Small intestine (tissue), 7 donors: ENCODE data around the gene HBB. TPM values are rescaled to one million over a fixed set of nuclear protein-coding genes. Genes with fewer than 3 reads are reported as not detected.

ENCODE experiments used
- DNase-seq, 2 donors: peaks; one replicate each; pipeline versions ENCODE4 v3.0.0 to v3.0.0-alpha.2; 2013
- FAIRE-seq: peaks from 2 replicates; lab custom pipeline; 2012; peaks lifted over from hg19 to GRCh38; lab: Jason Lieb, UNC
- H3K27ac ChIP-seq, 3 donors: one replicate each; pipeline ENCODE4 v1.5.1; 2013; ENCODE audit warnings: low read length in 2 of 3, mild to moderate bottlenecking in 2 of 3, control low read depth in 1 of 3, inconsistent platforms in 1 of 3, low read depth in 1 of 3, moderate library complexity in 1 of 3
- H3K27me3 ChIP-seq, 3 donors: one replicate each; pipeline ENCODE4 v1.6.1; 2013; ENCODE audit warnings: low read length in 3 of 3, inconsistent platforms in 1 of 3; ENCODE audit not compliant: control insufficient read depth in 3 of 3, insufficient read depth in 3 of 3
- H3K36me3 ChIP-seq, 3 donors: one replicate each; pipeline ENCODE4 v1.6.1; 2013; ENCODE audit warnings: low read length in 3 of 3, inconsistent platforms in 1 of 3, low read depth in 1 of 3, mild to moderate bottlenecking in 1 of 3, moderate library complexity in 1 of 3; ENCODE audit not compliant: control insufficient read depth in 3 of 3, insufficient read depth in 2 of 3
- H3K4me1 ChIP-seq, 3 donors: one replicate each; pipeline ENCODE4 v1.6.1; 2013; ENCODE audit warnings: low read length in 2 of 3, inconsistent platforms in 1 of 3, low read depth in 1 of 3, mild to moderate bottlenecking in 1 of 3, moderate library complexity in 1 of 3; ENCODE audit not compliant: control insufficient read depth in 3 of 3, insufficient read depth in 2 of 3
- H3K4me3 ChIP-seq, 3 donors: one replicate each; pipeline ENCODE4 v1.5.1; 2013; ENCODE audit warnings: low read length in 3 of 3, control low read depth in 1 of 3, inconsistent platforms in 1 of 3, low read depth in 1 of 3, mild to moderate bottlenecking in 1 of 3, moderate library complexity in 1 of 3
- H3K9me3 ChIP-seq, 2 donors: one replicate each; pipeline ENCODE4 v1.6.1; 2013; ENCODE audit warnings: low read depth in 1 of 2, low read length in 1 of 2; ENCODE audit not compliant: control insufficient read depth in 2 of 2, insufficient read depth in 1 of 2
- WGBS, 3 donors: extraction: QIAGEN DNeasy Blood & Tissue Kit; methylation state at CpG; one replicate each; pipeline ENCODE4 v1.1.7; 2013; 5-methylcytosine and 5-hydroxymethylcytosine counted together
- polyA plus RNA-seq, 4 donors: library from polyadenylated mRNA; stranded (reverse) in 3 of 4; unstranded in 1 of 4; fragments of 200-250 nt in 3 of 4; fragments of 120-200 nt in 1 of 4; gene quantifications; one replicate each; pipeline versions ENCODE4 v1.2.1 to v1.2.3, GENCODE V29; 2013
- donor health status: healthy with polysubstance abuse.
- donor health status: control.
- donor health status: control.
- donor health status: Bipolar disorder and iron deficiency.
- donor health status: healthy.

HBB gene
- polyA plus RNA-seq, 4 donors, result 7.4 to 61.4 (median 13.2) TPM

- 76 to 85% (median 84%) methylated on average over 5 of the region's 5 CpGs for WGBS, 3 donors
- FAIRE-seq, result no peak
- no peak for DNase-seq
- Histone ChIP-seq H3K36me3 (no peaks in the 10 kb centered on the region), H3K27me3 (no peaks in the 10 kb centered on the region), H3K9me3 (no peaks in the 10 kb centered on the region), H3K4me1 (no peaks in the 10 kb centered on the region), H3K4me3 (no peak overlapping the region), H3K27ac (no peak overlapping the region)
These were observed 8.7 kb upstream of the HBB start for GRCh38 chr11:5235364-5236095.

GRCh38 chr11:5234381-5234834 is 7.5 kb upstream of the HBB start, which contains the start of gene HBD:
Gene HBD, minus strand, starts transcription at chr11:5234483. Its CDS starts 50 bp downstream, at chr11:5234433.
- Histone ChIP-seq H3K27ac (no peak within 1 kb of the TSS), H3K36me3 (no peaks in the 10 kb centered on the region), H3K9me3 (no peaks in the 10 kb centered on the region), H3K27me3 (no peaks in the 10 kb centered on the region), H3K4me1 (no peaks in the 10 kb centered on the region), H3K4me3 (no peak within 1 kb of the TSS)
- DNase-seq, result no peak
- no peak for FAIRE-seq
- WGBS, 3 donors, result 46 to 60% (median 54%) methylated on average over 2 of the region's 2 CpGs

- 47 to 77% (median 71%) methylated on average over 1 of the region's 1 CpG for WGBS, 3 donors
- FAIRE-seq, result no peak
These were observed 6.4 kb upstream of the HBB start for GRCh38 chr11:5233307-5233706.

GRCh38 chr11:5232821-5233220 is 6.0 kb upstream of the HBB start:
- no peaks in the 10 kb centered on the region for H3K4me1 ChIP-seq
- WGBS, 3 donors, result 97 to 98% (median 97%) methylated on average over 2 of the region's 2 CpGs
- no peaks in the 10 kb centered on the region for H3K9me3 ChIP-seq
- H3K36me3 ChIP-seq, result no peaks in the 10 kb centered on the region
- no peaks in the 10 kb centered on the region for H3K27me3 ChIP-seq
- no peak overlapping the region for H3K4me3 ChIP-seq
- no peak overlapping the region for H3K27ac ChIP-seq
- FAIRE-seq (no peak), DNase-seq (no peak)

More at GRCh38 chr11:5233307-5233706, 6.4 kb upstream of the HBB start:
- H3K27me3 ChIP-seq, result no peaks in the 10 kb centered on the region
- no peaks in the 10 kb centered on the region for H3K9me3 ChIP-seq
- no peaks in the 10 kb centered on the region for H3K4me1 ChIP-seq
- no peaks in the 10 kb centered on the region for H3K36me3 ChIP-seq
- no peak overlapping the region for H3K27ac ChIP-seq
- no peak overlapping the region for H3K4me3 ChIP-seq
- no peak for DNase-seq

- H3K4me3 ChIP-seq, result no peak overlapping the region
- 56 to 68% (median 58%) methylated on average over 3 of the region's 3 CpGs for WGBS, 3 donors
- H3K27ac ChIP-seq, result no peak overlapping the region
- no peaks in the 10 kb centered on the region for H3K9me3 ChIP-seq
- DNase-seq, result no peak
- H3K27me3 ChIP-seq, result no peaks in the 10 kb centered on the region
- no peaks in the 10 kb centered on the region for H3K4me1 ChIP-seq
- FAIRE-seq, result no peak
- no peaks in the 10 kb centered on the region for H3K36me3 ChIP-seq
These were observed 5.3 kb upstream of the HBB start for GRCh38 chr11:5232176-5232575.

GRCh38 chr11:5231111-5231510 is 4.2 kb upstream of the HBB start:
- Histone ChIP-seq H3K36me3 (no peaks in the 10 kb centered on the region), H3K4me3 (no peak overlapping the region), H3K27me3 (no peaks in the 10 kb centered on the region), H3K4me1 (no peaks in the 10 kb centered on the region), H3K27ac (no peak overlapping the region), H3K9me3 (no peaks in the 10 kb centered on the region)
- no peak for FAIRE-seq
- 77 to 88% (median 82%) methylated on average over 2 of the region's 2 CpGs for WGBS, 3 donors
- no peak for DNase-seq

GRCh38 chr11:5230266-5230665 is 3.4 kb upstream of the HBB start:
- Histone ChIP-seq H3K36me3 (no peaks in the 10 kb centered on the region), H3K9me3 (no peaks in the 10 kb centered on the region), H3K27ac (no peak overlapping the region), H3K4me1 (no peaks in the 10 kb centered on the region), H3K4me3 (no peak overlapping the region), H3K27me3 (peaks cover 0 to 1% (median 0%) of the 10 kb centered on the region in 3 donors)
- 84 to 100% (median 90%) methylated on average over 1 of the region's 1 CpG for WGBS, 3 donors
- FAIRE-seq, result no peak
- no peak for DNase-seq

GRCh38 chr11:5229796-5230195 is 2.9 kb upstream of the HBB start:
- H3K27me3 ChIP-seq, result peaks cover 0 to 1% (median 0%) of the 10 kb centered on the region in 3 donors
- DNase-seq, result no peak
- H3K9me3 ChIP-seq, result no peaks in the 10 kb centered on the region
- 81 to 87% (median 84%) methylated on average over 2 of the region's 2 CpGs for WGBS, 3 donors
- no peak for FAIRE-seq
- H3K4me3 ChIP-seq, result no peak overlapping the region
- no peak overlapping the region for H3K27ac ChIP-seq
- no peaks in the 10 kb centered on the region for H3K4me1 ChIP-seq
- no peaks in the 10 kb centered on the region for H3K36me3 ChIP-seq
